IMR-90 (cell line): ENCODE data around the gene LAMA3.

Source experiments
- CHD1 ChIP-seq: IDR thresholded peaks from 2 replicates; pipeline ENCODE4 v1.6.1; 2012; ENCODE audit warnings: low read depth, low read length, improper control_type of control experiment
- CTCF ChIP-seq: conservative IDR thresholded peaks from 2 replicates; pipeline ENCODE4 v1.5.1; 2012; ENCODE audit warnings: mild to moderate bottlenecking, low read depth, low read length, improper control_type of control experiment
- ELK1 ChIP-seq: fragments of 150-350 bp; IDR thresholded peaks from 2 replicates; pipeline ENCODE4 v1.6.1; 2016; ENCODE audit warnings: low read depth, mild to moderate bottlenecking, low read length, moderate library complexity, borderline replicate concordance
- FOS ChIP-seq: fragments of 150-350 bp; IDR thresholded peaks from 2 replicates; pipeline ENCODE4 v1.6.1; 2016; ENCODE audit warnings: low read depth, low read length
- MAZ ChIP-seq: IDR thresholded peaks from 2 replicates; pipeline ENCODE4 v1.6.1; 2012; ENCODE audit warnings: low read depth, mild to moderate bottlenecking, low read length, improper control_type of control experiment, moderate library complexity, borderline replicate concordance
- MXI1 ChIP-seq: IDR thresholded peaks from 2 replicates; pipeline ENCODE4 v1.6.1; 2012; ENCODE audit warnings: low read depth, mild to moderate bottlenecking, low read length, moderate library complexity, borderline replicate concordance
- NFE2L2 ChIP-seq: fragments of 150-350 bp; IDR thresholded peaks from 2 replicates; pipeline ENCODE4 v1.6.1; 2016; ENCODE audit warnings: low read depth, mild to moderate bottlenecking, low read length
- POLR2A ChIP-seq: IDR thresholded peaks from 2 replicates; pipeline ENCODE4 v1.6.1; 2012; ENCODE audit warnings: mild to moderate bottlenecking, low read depth, low read length
- RAD21 ChIP-seq: IDR thresholded peaks from 2 replicates; pipeline ENCODE4 v1.6.1; 2012; ENCODE audit warnings: low read length, improper control_type of control experiment
- RFX5 ChIP-seq: IDR thresholded peaks from 2 replicates; pipeline ENCODE4 v1.8.0; 2012; ENCODE audit warnings: low read depth, mild to moderate bottlenecking, low read length, moderate library complexity
- SMC3 ChIP-seq: fragments of 150-350 bp; IDR thresholded peaks from 2 replicates; pipeline ENCODE4 v1.6.1; 2016; ENCODE audit warnings: low read depth, mild to moderate bottlenecking, antibody characterized with exemption, low read length, moderate library complexity
- USF2 ChIP-seq: fragments of 150-350 bp; IDR thresholded peaks from 2 replicates; pipeline ENCODE4 v1.6.1; 2017; ENCODE audit warnings: mild to moderate bottlenecking, antibody characterized with exemption, low read length, low read depth

GRCh38 chr18:23721696-23722480 is 32.6 kb downstream of the LAMA3 start:
- TF ChIP-seq RFX5 (no peak), FOS (no peak), POLR2A (no peak), CTCF (no peak), CHD1 (no peak), USF2 (no peak), SMC3 (no peak), RAD21 (no peak), MXI1 (no peak), ELK1 (no peak), NFE2L2 (no peak), MAZ (no peak)
